Muscle of leg (tissue), 11 donors: Measurements from ENCODE around the gene SNRPN. TPM values are rescaled to one million over a fixed set of nuclear protein-coding genes. Genes with fewer than 3 reads are reported as not detected.
A peak's percentile ranks its signal among the peaks of the same experiment; 100 is the strongest.
"Not testable (repeated sequence)": the region's sequence is repeated elsewhere in the genome, so short reads cannot be mapped to it uniquely, and the experiment has no call there.

Experiments used
- DNase-seq: peaks from one replicate; pipeline ENCODE4 v3.0.0; 2013
- H3K27ac ChIP-seq: one replicate; pipeline ENCODE4 v1.5.1; 2013; ENCODE audit warnings: mild to moderate bottlenecking, low read length, control low read depth
- H3K27me3 ChIP-seq: one replicate; pipeline ENCODE4 v1.6.1; 2013; ENCODE audit warnings: low read length; ENCODE audit not compliant: control insufficient read depth, insufficient read depth
- H3K36me3 ChIP-seq: one replicate; pipeline ENCODE4 v1.6.1; 2013; ENCODE audit warnings: low read length; ENCODE audit not compliant: control insufficient read depth, insufficient read depth
- H3K4me1 ChIP-seq: one replicate; pipeline ENCODE4 v1.6.1; 2013; ENCODE audit warnings: low read length; ENCODE audit not compliant: control insufficient read depth, insufficient read depth
- H3K4me3 ChIP-seq: one replicate; pipeline ENCODE4 v1.5.1; 2013; ENCODE audit warnings: low read length, control low read depth
- H3K9me3 ChIP-seq: replicated peaks from 2 replicates; pipeline ENCODE4 v1.6.1; 2013; ENCODE audit warnings: low read depth, low read length; ENCODE audit not compliant: control insufficient read depth
- WGBS: methylation state at CpG from one replicate; pipeline ENCODE4 v1.1.5; 2013; ENCODE audit warnings: missing lambda C conversion rate; ENCODE audit not compliant: insufficient coverage; 5-methylcytosine and 5-hydroxymethylcytosine counted together
- polyA plus RNA-seq, 8 donors: library from polyadenylated mRNA; unstranded; fragments of 120-200 nt; gene quantifications; one replicate each; pipeline versions ENCODE4 v1.2.1 to v1.2.3, GENCODE V29; 2013; ENCODE audit warnings: inconsistent platforms in 1 of 8, low replicate concordance in 1 of 8; ENCODE audit not compliant: insufficient read length in 8 of 8, insufficient read depth in 1 of 8
- total RNA-seq: library from RNA; stranded (reverse); fragments of 120-200 nt; gene quantifications from one replicate; pipeline ENCODE4 v1.2.4, GENCODE V29; 2013

The SNRPN gene
- total and polyA plus RNA-seq, 9 donors, result 194 to 242 (median 235) TPM

GRCh38 chr15:24933716-24934115 is 21.1 kb upstream of the SNRPN start:
- Histone ChIP-seq H3K9me3 (peaks cover 2% of the 10 kb centered on the region), H3K4me1 (no peaks in the 10 kb centered on the region), H3K27ac (no peak overlapping the region), H3K36me3 (no peaks in the 10 kb centered on the region), H3K4me3 (no peak overlapping the region), H3K27me3 (no peaks in the 10 kb centered on the region)
- peak; percentile 19 for DNase-seq
- WGBS, result 68% methylated on average over 2 of the region's 7 CpGs

- not testable (repeated sequence) for DNase-seq, H3K4me3 ChIP-seq, H3K27ac ChIP-seq, H3K9me3 ChIP-seq, H3K4me1 ChIP-seq, H3K27me3 ChIP-seq, H3K36me3 ChIP-seq
- 86% methylated on average over 1 of the region's 3 CpGs for WGBS
Measured at GRCh38 chr15:24938224-24938623, 16.6 kb upstream of the SNRPN start.

- Histone ChIP-seq H3K9me3 (peaks cover 4% of the 10 kb centered on the region), H3K4me1 (no peaks in the 10 kb centered on the region), H3K36me3 (no peaks in the 10 kb centered on the region), H3K4me3 (no peak overlapping the region), H3K27me3 (no peaks in the 10 kb centered on the region), H3K27ac (no peak overlapping the region)
- peak; percentile 59 for DNase-seq
- WGBS, result no CpG with 5 or more reads among the region's 2 CpGs
Measured at GRCh38 chr15:24940236-24940635, 14.6 kb upstream of the SNRPN start.

- Histone ChIP-seq H3K36me3 (no peaks in the 10 kb centered on the region), H3K4me1 (no peaks in the 10 kb centered on the region), H3K27ac (peak overlapping the region; percentile 20), H3K9me3 (peaks cover 2% of the 10 kb centered on the region), H3K27me3 (no peaks in the 10 kb centered on the region), H3K4me3 (no peak overlapping the region)
- peak; percentile 58 for DNase-seq
- 50% methylated on average over 1 of the region's 1 CpG for WGBS
Measured at GRCh38 chr15:24943361-24943760, 11.4 kb upstream of the SNRPN start.

DNA sequence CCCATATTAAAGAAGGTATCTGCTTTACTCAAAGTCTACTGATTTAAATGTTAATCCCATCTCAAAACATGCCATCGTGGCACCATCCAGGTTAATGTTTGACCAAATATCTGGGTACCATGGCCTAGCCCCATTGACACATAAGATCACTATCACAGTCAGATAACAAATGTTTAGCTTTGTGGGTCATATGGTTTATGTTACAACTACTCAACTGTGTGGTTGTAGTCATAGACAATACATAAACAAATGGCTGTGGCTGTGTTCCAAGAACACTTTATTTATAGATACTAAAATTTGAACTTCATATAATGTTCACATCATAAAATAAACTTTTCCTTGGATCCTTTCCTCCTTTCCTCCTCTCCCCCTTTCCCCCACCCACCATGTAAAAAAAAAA is 9.8 kb upstream of the SNRPN start:
- peak; percentile 48 for DNase-seq
- Histone ChIP-seq H3K9me3 (peaks cover 2% of the 10 kb centered on the region), H3K27me3 (no peaks in the 10 kb centered on the region), H3K4me3 (no peak overlapping the region), H3K36me3 (no peaks in the 10 kb centered on the region), H3K4me1 (no peaks in the 10 kb centered on the region), H3K27ac (no peak overlapping the region)
- no CpG with 5 or more reads among the region's 1 CpG for WGBS

DNA sequence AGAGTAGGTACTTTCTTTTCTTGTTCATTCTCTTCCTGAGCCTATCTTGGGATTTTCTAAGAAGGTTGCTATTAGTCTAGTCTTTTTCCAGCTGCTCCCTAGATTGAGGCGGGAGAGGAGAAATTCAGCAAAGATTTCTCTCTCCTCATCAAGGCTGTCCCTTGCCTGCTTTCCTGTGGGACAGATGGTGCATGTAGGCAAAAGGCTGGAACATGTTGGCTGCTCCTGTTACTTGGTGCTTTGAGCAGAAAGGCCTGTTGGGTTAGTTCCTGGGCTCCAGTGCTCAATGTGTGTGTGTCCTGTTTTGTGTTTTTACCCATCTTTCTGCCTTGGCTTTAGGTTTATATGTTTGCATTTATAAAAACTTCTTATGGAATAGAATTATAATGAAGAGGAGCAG is 9.1 kb upstream of the SNRPN start:
- Histone ChIP-seq H3K4me1 (no peaks in the 10 kb centered on the region), H3K4me3 (no peak overlapping the region), H3K27me3 (no peaks in the 10 kb centered on the region), H3K36me3 (no peaks in the 10 kb centered on the region), H3K9me3 (peaks cover 2% of the 10 kb centered on the region), H3K27ac (no peak overlapping the region)
- no peak for DNase-seq
- WGBS, result no CpG with 5 or more reads among the region's 1 CpG

DNA sequence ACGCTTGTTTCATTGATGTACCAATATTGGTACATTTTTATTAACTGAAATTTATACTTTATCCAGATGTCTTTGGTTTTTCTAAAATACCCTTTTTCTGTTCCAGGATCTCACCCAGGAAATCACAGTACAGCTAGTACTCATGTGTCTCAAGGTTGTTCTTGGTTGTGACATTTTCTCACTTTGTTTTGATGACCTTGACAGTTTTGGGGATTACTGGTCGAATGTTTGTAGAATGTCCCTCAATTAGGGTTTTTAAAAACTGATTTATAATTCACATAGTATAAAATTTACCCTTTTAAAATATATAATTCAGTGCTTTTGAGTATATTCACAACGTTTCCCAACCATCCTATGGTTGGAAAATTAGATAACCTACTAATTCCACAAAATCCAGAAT is 6.3 kb upstream of the SNRPN start:
- DNase-seq, result no peak
- Histone ChIP-seq H3K27ac (no peak overlapping the region), H3K36me3 (no peaks in the 10 kb centered on the region), H3K9me3 (no peaks in the 10 kb centered on the region), H3K27me3 (no peaks in the 10 kb centered on the region), H3K4me1 (no peaks in the 10 kb centered on the region), H3K4me3 (no peak overlapping the region)
- no CpG with 5 or more reads among the region's 3 CpGs for WGBS

DNA sequence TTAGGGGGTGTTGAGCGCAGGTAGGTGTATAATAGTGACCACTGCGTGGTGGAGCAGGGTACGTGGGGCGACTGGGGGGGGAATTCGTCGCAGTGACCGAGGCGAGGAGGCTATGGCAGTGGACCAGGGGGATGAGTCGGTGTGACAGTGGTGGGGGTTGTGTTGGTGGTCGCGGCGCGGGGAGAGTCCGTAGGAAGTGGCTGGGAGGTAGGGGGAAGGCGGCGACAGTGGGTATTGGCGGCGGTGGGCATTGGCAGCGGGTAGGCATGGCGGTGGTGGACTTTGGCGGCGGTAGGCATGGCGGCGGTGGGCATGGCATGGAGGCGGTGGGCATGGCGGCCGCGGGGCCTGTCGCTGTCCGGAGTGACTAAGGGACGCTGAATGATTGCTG is 739 bp downstream of the SNRPN start:
- Histone ChIP-seq H3K27me3 (no peaks in the 10 kb centered on the region), H3K9me3 (peaks cover 3% of the 10 kb centered on the region), H3K4me3 (peak overlapping the region; percentile 80), H3K27ac (peak overlapping the region; percentile 95), H3K36me3 (no peaks in the 10 kb centered on the region), H3K4me1 (peaks cover 2% of the 10 kb centered on the region)
- DNase-seq, result no peak
- WGBS, result 39% methylated on average over 16 of the region's 31 CpGs

GRCh38 chr15:24956111-24956838 is 1.5 kb downstream of the SNRPN start:
- no peaks in the 10 kb centered on the region for H3K36me3 ChIP-seq
- WGBS, result 52% methylated on average over 19 of the region's 28 CpGs
- DNase-seq, result peak; percentile 87
- H3K27ac ChIP-seq, result peak overlapping the region; percentile 95
- peaks cover 2% of the 10 kb centered on the region for H3K4me1 ChIP-seq
- H3K27me3 ChIP-seq, result no peaks in the 10 kb centered on the region
- H3K9me3 ChIP-seq, result peaks cover 3% of the 10 kb centered on the region
- H3K4me3 ChIP-seq, result peak overlapping the region; percentile 80

- H3K36me3 ChIP-seq, result no peaks in the 10 kb centered on the region
- DNase-seq, result no peak
- H3K4me3 ChIP-seq, result no peak overlapping the region
- peaks cover 2% of the 10 kb centered on the region for H3K4me1 ChIP-seq
- peak overlapping the region; percentile 47 for H3K27ac ChIP-seq
- WGBS, result 86% methylated on average over 2 of the region's 2 CpGs
- H3K27me3 ChIP-seq, result no peaks in the 10 kb centered on the region
- H3K9me3 ChIP-seq, result peaks cover 3% of the 10 kb centered on the region
Measured at GRCh38 chr15:24957691-24958090, 2.9 kb downstream of the SNRPN start.

DNA sequence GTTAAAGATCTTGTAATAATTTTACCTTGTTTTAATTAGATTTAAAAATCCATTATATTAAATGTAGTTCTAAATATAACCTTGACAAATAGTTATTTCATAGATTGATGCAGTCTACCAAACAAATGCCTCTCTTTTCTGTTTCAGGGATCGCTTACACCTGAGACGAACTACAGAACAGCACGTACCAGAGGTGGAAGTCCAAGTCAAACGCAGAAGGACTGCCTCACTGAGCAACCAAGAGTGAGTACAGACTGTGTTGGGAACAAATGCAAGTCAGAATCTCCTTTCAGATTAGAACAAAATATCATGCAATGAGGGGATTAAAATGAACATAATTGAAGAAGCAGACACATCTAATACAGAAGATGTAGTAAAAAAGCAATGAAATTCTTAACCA is 7.2 kb downstream of the SNRPN start:
- no peak for DNase-seq
- Histone ChIP-seq H3K27me3 (no peaks in the 10 kb centered on the region), H3K4me3 (no peak overlapping the region), H3K9me3 (peaks cover 3% of the 10 kb centered on the region), H3K4me1 (peaks cover 2% of the 10 kb centered on the region), H3K36me3 (peaks cover 12% of the 10 kb centered on the region), H3K27ac (no peak overlapping the region)
- WGBS, result no CpG with 5 or more reads among the region's 4 CpGs
